Measurements from ENCODE around the gene GINS3.
A peak's percentile ranks its signal among the peaks of the same experiment; 100 is the strongest.

GRCh38 chr16:58345574-58346354 lies 46.5 kb upstream of the GINS3 start:
- TF ChIP-seq CTCF (conservative IDR thresholded peaks at IDR 0.05; ENCODE audit: low read depth, low read length) (peak; percentile 43; the same call in 1 of the 2 replicates), EZH2 (IDR thresholded peaks at IDR 0.05; ENCODE audit: borderline replicate concordance, low read depth, low read length, poor library complexity, severe bottlenecking) (no peak)

All from A673 (cell line).